HFFc6 (cell line): ENCODE measurements around the gene STX16. TPM values are rescaled to one million over a fixed set of nuclear protein-coding genes. Genes with fewer than 3 reads are reported as not detected.

ENCODE experiments used
- DNase-seq: peaks from one replicate; pipeline ENCODE4 v3.0.0-alpha.2; 2018
- H3K27ac Mint-ChIP-seq: 2 replicates; pipeline ENCODE4 v1.8.0; 2020; ENCODE audit warnings: mild to moderate bottlenecking, mixed read lengths
- H3K27me3 Mint-ChIP-seq: 2 replicates; pipeline ENCODE4 v1.8.0; 2021; ENCODE audit warnings: mild to moderate bottlenecking, moderate library complexity, mixed read lengths; ENCODE audit not compliant: insufficient read depth
- H3K36me3 Mint-ChIP-seq: 2 replicates; pipeline ENCODE4 v1.8.0; 2021; ENCODE audit warnings: low read depth, mixed read lengths
- H3K4me1 Mint-ChIP-seq: 2 replicates; pipeline ENCODE4 v1.8.0; 2020; ENCODE audit warnings: low read depth, mixed read lengths
- H3K4me3 Mint-ChIP-seq: 2 replicates; pipeline ENCODE4 v1.8.0; 2020; ENCODE audit warnings: mild to moderate bottlenecking, moderate library complexity, mixed read lengths
- H3K9me3 Mint-ChIP-seq: 2 replicates; pipeline ENCODE4 v1.8.0; 2020; ENCODE audit warnings: mild to moderate bottlenecking, mixed read lengths
- CTCF ChIP-seq: fragments of 200-600 bp; sonication (generic); IDR thresholded peaks from 2 replicates; pipeline ENCODE4 v1.5.0; 2021; ENCODE audit warnings: antibody characterized with exemption, mild to moderate bottlenecking
- total RNA-seq, 6 experiments: library from RNA; stranded (reverse); fragmentation: NEBNext Ultra II Directional; extraction: Animal tissue kit (Norgen Biotek cat#: 25700); gene quantifications; 2 replicates in 1 of 6; 3 replicates in 5 of 6; pipeline ENCODE4 v1.2.3, GENCODE V29; 2021

STX16 gene
- total RNA-seq, 6 experiments from 2014 or later, result 44.4 to 51.8 (median 48.3) TPM

DNA sequence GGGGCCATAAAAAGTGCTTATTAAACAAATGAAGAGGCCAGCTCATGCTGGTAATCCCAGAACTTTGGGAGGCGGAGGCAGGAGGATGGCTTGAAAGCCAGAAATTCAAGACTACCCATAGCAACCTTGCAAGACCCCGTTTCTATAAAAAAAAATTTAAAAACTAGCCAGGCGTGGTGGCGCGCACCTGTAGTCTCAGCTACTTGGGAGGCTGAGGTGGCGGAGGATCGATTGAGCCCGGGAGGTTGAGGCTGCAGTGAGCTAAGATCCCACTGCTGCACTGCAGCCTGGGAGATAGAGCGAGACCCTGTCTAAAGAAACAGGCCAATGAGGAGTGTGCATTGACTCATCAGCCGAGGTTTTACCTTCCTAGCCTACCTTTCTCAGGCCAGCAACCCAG, 56.7 kb downstream of the STX16 start:
- H3K4me3 Mint-ChIP-seq, result no peak overlapping the region
- H3K9me3 Mint-ChIP-seq, result no peaks in the 10 kb centered on the region
- no peaks in the 10 kb centered on the region; the same call in 1 of the 2 replicates for H3K27me3 Mint-ChIP-seq
- no peaks in the 10 kb centered on the region for H3K4me1 Mint-ChIP-seq
- H3K27ac Mint-ChIP-seq, result no peak overlapping the region
- TF ChIP-seq CTCF, result no peak
- no peak for DNase-seq
- peaks cover 15% of the 10 kb centered on the region for H3K36me3 Mint-ChIP-seq

DNA sequence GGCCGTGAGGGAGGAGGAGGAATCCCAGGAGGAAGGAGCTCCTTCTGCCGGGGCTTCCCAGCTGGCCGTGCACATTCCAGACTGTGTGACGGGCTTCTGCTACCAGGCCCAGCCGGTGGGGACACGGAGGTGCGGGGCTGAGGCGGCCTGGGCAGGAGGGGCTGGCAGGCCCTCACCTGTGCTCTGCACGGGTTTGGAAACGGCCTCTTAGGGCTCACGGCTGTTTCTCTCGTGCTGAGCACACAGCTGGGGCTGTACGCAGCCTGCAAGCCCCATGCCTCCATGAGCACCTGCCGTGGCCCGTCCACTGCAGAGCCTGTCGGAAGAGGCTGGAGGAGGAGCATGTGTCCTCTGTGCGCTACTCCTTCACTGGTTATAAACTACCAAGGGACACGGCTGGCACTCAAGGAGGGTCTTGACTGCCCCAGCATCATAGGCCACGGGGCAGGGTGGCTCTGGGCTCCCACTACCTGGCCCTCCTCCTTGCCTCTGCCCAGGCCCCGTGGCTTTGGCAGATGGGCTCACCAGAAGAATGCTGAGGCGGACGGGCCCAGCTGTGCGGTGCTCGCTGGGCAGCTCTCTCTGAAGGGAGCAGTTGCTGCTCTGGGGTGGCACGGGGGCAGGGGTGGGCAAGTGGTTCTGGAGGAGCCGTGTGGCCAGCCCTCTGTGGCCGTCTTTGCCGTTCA, 57.3 kb downstream of the STX16 start:
- no peak for TF ChIP-seq CTCF
- H3K27ac Mint-ChIP-seq, result no peak overlapping the region
- peaks cover 8% of the 10 kb centered on the region for H3K36me3 Mint-ChIP-seq
- H3K4me3 Mint-ChIP-seq, result no peak overlapping the region
- DNase-seq, result no peak
- no peaks in the 10 kb centered on the region for H3K4me1 Mint-ChIP-seq
- H3K9me3 Mint-ChIP-seq, result no peaks in the 10 kb centered on the region
- no peaks in the 10 kb centered on the region; the same call in 1 of the 2 replicates for H3K27me3 Mint-ChIP-seq

GRCh38 chr20:58709013-58709702, 58.1 kb downstream of the STX16 start:
- H3K27me3 Mint-ChIP-seq, result no peaks in the 10 kb centered on the region; the same call in 1 of the 2 replicates
- H3K9me3 Mint-ChIP-seq, result no peaks in the 10 kb centered on the region
- H3K4me1 Mint-ChIP-seq, result no peaks in the 10 kb centered on the region
- TF ChIP-seq CTCF, result no peak
- no peak for DNase-seq
- peaks cover 5% of the 10 kb centered on the region for H3K36me3 Mint-ChIP-seq
- no peak overlapping the region for H3K4me3 Mint-ChIP-seq
- no peak overlapping the region; the same call in 1 of the 2 replicates for H3K27ac Mint-ChIP-seq

DNA sequence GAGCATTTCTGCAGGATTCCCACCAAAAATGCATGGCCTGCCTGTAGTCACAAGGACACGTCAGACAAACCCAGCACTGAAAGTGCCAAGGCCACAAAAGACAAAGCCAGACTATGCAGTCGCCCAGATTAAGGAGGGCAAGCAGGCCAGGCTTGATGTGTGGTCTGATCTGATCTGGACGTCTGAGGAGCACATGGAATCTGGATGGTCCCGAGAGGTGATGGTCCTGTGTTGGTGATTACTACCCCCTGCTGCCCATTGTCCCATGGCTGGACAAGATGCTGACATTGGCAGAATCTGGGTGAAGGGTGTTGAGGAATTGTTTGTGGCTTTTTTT, 58.6 kb downstream of the STX16 start:
- no peak for DNase-seq
- no peak for TF ChIP-seq CTCF
- Mint-ChIP-seq H3K4me1 (no peaks in the 10 kb centered on the region), H3K36me3 (peaks cover 2% of the 10 kb centered on the region), H3K27me3 (no peaks in the 10 kb centered on the region; the same call in 1 of the 2 replicates), H3K27ac (no peak overlapping the region), H3K9me3 (no peaks in the 10 kb centered on the region), H3K4me3 (no peak overlapping the region)

DNA sequence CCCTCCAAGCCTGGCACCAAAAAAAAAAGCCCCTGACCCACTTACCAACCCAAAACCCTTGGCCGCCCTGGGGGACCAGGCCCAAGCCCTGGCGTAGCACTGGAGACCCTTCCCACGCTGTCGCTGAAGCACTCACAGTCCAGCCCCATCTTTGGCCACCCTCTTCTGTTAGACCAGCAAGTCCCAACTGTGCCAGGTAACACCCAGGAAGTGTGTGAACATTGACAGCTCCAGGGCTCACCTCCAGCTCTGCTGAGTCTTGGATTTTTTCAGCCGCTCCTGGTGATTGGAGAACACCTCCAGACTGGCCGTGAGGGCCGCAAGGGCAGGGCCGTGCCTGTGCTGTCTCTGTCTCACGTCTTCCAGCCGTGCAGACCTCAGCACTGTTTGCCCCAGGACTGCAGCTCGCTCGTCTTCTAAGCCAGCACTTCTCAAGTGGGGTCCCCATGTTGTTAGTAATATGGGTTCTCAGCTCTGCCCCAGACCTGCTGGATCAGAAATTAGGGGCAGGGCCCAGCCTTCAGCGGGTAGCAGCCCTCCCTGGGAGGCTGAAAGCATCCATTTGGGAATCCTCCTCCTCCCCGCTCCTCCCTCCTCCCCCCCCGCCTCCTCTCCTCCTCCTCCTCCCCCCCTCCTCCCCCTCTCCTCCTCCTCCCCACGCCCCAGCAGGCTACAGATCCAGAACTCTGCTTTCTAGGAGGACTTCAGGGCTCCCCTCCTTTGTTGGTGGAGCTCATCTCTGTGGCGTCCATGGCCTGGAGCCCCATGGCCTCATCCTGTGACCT, 59.6 kb downstream of the STX16 start:
- no peak overlapping the region for H3K27ac Mint-ChIP-seq
- no peaks in the 10 kb centered on the region; the same call in 1 of the 2 replicates for H3K27me3 Mint-ChIP-seq
- no peaks in the 10 kb centered on the region for H3K4me1 Mint-ChIP-seq
- no peaks in the 10 kb centered on the region for H3K36me3 Mint-ChIP-seq
- no peak overlapping the region for H3K4me3 Mint-ChIP-seq
- DNase-seq, result no peak
- TF ChIP-seq CTCF, result no peak
- no peaks in the 10 kb centered on the region for H3K9me3 Mint-ChIP-seq
